Measurements from ENCODE around the gene CCDC159. TPM values are rescaled to one million over a fixed set of nuclear protein-coding genes. Genes with fewer than 3 reads are reported as not detected.
"Not testable (repeated sequence)": the region's sequence is repeated elsewhere in the genome, so short reads cannot be mapped to it uniquely, and the experiment has no call there.

Gene CCDC159
- polyA plus RNA-seq, 1 experiment = 21.4 TPM

DNA sequence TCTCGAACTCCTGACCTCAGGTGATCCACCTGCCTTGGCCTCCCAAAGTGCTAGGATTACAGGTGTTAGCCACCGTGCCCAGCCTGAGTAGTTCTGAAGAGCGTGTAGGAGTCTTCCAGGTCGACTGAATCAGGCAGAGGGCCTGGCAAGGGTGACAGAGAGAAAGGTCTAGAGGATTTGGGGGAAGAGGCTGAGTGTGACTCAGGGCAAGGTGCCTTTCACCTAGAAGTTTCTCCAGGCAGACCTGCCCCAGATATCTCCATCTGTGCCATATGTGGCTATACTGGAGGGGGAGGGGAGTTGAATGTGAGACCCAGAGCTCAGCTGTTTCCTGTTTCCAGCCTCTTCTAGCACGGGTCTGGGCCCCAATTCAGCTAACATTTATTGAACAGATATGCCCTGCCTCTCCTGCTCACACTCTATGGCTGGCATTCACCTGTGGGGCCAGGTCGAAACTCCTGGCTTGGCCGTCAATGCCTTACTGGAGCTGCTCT, 1.3 kb downstream of the CCDC159 start:
- no peak for DNase-seq (ENCODE audit: low read depth)
- TF ChIP-seq, protein P1, sequence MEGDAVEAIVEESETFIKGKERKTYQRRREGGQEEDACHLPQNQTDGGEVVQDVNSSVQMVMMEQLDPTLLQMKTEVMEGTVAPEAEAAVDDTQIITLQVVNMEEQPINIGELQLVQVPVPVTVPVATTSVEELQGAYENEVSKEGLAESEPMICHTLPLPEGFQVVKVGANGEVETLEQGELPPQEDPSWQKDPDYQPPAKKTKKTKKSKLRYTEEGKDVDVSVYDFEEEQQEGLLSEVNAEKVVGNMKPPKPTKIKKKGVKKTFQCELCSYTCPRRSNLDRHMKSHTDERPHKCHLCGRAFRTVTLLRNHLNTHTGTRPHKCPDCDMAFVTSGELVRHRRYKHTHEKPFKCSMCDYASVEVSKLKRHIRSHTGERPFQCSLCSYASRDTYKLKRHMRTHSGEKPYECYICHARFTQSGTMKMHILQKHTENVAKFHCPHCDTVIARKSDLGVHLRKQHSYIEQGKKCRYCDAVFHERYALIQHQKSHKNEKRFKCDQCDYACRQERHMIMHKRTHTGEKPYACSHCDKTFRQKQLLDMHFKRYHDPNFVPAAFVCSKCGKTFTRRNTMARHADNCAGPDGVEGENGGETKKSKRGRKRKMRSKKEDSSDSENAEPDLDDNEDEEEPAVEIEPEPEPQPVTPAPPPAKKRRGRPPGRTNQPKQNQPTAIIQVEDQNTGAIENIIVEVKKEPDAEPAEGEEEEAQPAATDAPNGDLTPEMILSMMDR (IDR thresholded peaks at IDR 0.05; ENCODE audit: insufficient read depth, low read depth, low read length) = no peak
- ChIA-PET POLR2A (no interaction called here), CTCF (no interaction called here)
- H3K36me3 ChIP-seq (ENCODE audit: control insufficient read depth, insufficient read depth, low read length) = peaks cover 2% of the 10 kb centered on the region; the same call in 1 of the 2 replicates
- no peaks in the 10 kb centered on the region for H3K27me3 ChIP-seq (ENCODE audit: control insufficient read depth, insufficient read depth, low read length)
- H3K4me3 ChIP-seq (ENCODE audit: low read depth, low read length) = no peak overlapping the region

DNA sequence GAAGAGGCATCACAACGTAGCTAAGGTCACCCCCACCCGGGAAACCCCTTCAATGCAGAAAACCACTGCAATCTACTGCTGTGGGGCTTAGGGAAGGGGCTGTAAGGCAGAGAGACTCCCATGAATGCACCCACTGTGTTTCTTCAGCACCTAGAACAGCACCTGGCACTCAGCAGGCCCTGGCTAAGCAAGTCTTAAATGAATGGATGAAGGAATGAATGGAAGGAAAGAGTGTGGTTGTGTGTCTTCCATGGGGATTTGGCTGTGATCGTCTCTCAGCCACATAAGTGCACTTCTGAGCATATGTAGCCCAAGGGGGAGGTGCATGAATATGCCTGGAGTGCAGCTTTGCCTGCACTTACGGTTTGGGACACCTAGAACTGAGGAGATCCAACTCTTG, 2.9 kb downstream of the CCDC159 start:
- POLR2A ChIA-PET = no interaction called here

DNA sequence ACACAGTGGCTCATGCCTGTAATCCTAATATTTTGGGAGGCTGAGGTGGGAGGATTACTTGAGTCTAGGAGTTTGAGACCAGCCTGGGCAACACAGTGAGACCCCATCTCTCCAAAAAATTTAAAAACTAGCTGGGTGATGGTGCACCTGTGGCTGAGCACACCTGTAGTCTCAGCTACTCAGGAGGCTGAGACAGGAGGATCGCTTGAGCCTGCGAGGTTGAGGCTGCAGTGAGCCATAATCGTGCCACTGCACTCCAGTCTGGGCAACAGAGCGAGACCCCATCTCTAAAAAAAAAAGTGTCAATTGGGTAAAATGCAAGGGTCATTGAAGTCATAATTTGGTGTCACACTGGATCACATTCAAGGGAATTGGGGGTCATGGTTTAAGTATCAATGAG, 7.8 kb downstream of the CCDC159 start:
- POLR2A ChIA-PET; H3K4me3 ChIP-seq (ENCODE audit: low read depth, low read length); CTCF ChIA-PET; H3K27me3 ChIP-seq (ENCODE audit: control insufficient read depth, insufficient read depth, low read length); DNase-seq (ENCODE audit: low read depth); H3K36me3 ChIP-seq (ENCODE audit: control insufficient read depth, insufficient read depth, low read length): not testable (repeated sequence)

More for the DNA sequence above, 2.9 kb downstream of the CCDC159 start:
- no peaks in the 10 kb centered on the region for H3K36me3 ChIP-seq (ENCODE audit: control insufficient read depth, insufficient read depth, low read length)
- DNase-seq (ENCODE audit: low read depth) = no peak
- no peaks in the 10 kb centered on the region for H3K27me3 ChIP-seq (ENCODE audit: control insufficient read depth, insufficient read depth, low read length)
- no peak overlapping the region for H3K4me3 ChIP-seq (ENCODE audit: low read depth, low read length)
- CTCF ChIA-PET = no interaction called here
- TF ChIP-seq, protein P1 (IDR thresholded peaks at IDR 0.05; ENCODE audit: insufficient read depth, low read depth, low read length) = no peak

DNA sequence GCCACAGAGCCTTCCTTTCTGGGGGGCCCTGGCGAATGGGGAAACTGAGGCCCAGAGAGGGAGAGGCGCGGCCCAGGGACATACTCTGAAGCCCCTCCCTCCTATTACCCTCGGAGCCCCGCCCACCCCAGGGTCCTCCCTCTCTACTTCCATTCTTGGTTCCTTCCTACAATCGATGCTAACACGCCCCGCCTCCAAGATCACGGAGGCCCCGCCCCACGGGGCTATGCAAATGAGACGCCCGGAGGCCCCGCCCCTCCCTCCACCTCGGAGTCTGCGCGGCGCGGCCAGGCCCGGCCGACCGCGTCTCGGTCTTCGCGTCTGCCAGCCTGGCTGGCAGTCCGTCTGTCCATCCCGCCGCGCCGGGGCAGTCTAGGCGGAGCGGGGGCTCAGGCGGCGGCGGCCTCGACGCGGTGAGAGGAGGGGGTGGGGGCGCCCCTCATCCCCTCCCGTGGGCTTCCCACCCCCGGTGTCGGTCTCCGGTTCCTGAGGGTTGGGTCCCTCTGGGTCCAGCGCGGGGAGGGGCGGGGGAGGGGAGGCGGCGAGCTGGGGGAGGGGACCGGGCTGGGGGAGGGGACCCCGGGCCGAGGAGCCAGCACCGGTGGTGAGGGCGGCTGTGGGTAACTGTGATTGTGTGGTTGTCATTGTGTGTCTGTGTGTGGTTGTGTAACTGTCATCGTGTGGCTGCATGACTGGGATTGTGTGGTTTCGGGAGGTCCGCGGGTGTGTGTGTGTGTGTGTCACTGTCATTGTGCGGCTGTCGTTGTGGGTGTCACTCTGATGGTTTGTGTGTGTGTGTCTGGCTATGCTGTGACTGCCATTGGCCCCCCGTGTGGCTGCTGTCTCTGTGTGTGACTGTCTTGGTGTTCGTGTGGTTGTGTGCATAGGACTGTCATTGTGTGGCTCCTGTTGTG, 9.1 kb downstream of the CCDC159 start, which contains the start of gene PLPPR2:
TSS of gene PLPPR2 (plus strand) at position 273 of the 914 bp plus-strand sequence. CDS start 2,242 bp downstream, outside the sequence.
- no peaks in the 10 kb centered on the region for H3K27me3 ChIP-seq (ENCODE audit: control insufficient read depth, insufficient read depth, low read length)
- CTCF ChIA-PET = no interaction called here
- H3K4me3 ChIP-seq (ENCODE audit: low read depth, low read length) = peak within 1 kb of the TSS; percentile 62
- peaks cover 5% of the 10 kb centered on the region; the same call in 1 of the 2 replicates for H3K36me3 ChIP-seq (ENCODE audit: control insufficient read depth, insufficient read depth, low read length)
- POLR2A ChIA-PET = no interaction called here
- DNase-seq (ENCODE audit: low read depth) = peak; percentile 47
- TF ChIP-seq, protein P1 (IDR thresholded peaks at IDR 0.05; ENCODE audit: insufficient read depth, low read depth, low read length) = no peak

DNA sequence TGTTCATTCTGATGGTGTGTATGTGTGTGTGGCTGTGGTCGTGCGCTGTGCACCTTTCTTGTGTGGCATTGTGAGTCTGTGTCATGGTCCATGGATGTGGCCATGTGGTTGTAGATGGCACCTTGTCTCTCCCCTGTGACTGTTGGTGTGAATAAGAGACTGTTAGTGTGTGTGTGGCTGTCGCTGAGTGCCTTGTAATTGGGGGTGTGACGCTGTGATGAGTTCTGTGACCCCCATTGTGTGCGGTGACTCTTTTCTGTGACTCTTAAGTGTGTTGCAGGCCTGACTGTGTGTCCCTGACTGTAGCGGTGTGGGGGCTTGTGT, 9.7 kb downstream of the CCDC159 start:
- TF ChIP-seq, protein P1 (IDR thresholded peaks at IDR 0.05; ENCODE audit: insufficient read depth, low read depth, low read length) = no peak
- POLR2A ChIA-PET = no interaction called here
- CTCF ChIA-PET = no interaction called here
- no peaks in the 10 kb centered on the region for H3K27me3 ChIP-seq (ENCODE audit: control insufficient read depth, insufficient read depth, low read length)
- H3K36me3 ChIP-seq (ENCODE audit: control insufficient read depth, insufficient read depth, low read length) = peaks cover 5% of the 10 kb centered on the region; the same call in 1 of the 2 replicates
- H3K4me3 ChIP-seq (ENCODE audit: low read depth, low read length) = peak overlapping the region; percentile 62
- no peak for DNase-seq (ENCODE audit: low read depth)
